IgD-negative memory B cell (primary cell): ENCODE results near the gene PKN3. TPM values are rescaled to one million over a fixed set of nuclear protein-coding genes. Genes with fewer than 3 reads are reported as not detected.

Experiments
- H3K27ac Mint-ChIP-seq, 3 donors: one replicate each; pipeline ENCODE4 v1.8.0; 2020 to 2022; ENCODE audit warnings: mild to moderate bottlenecking in 3 of 3, mixed read lengths in 3 of 3, moderate library complexity in 1 of 3
- H3K27me3 Mint-ChIP-seq: one replicate; pipeline ENCODE4 v1.8.0; 2021; ENCODE audit warnings: mixed read lengths
- H3K36me3 Mint-ChIP-seq: one replicate; pipeline ENCODE4 v1.8.0; 2020; ENCODE audit warnings: mild to moderate bottlenecking, mixed read lengths
- H3K4me1 Mint-ChIP-seq, 3 donors: one replicate each; pipeline ENCODE4 v1.8.0; 2020 to 2022; ENCODE audit warnings: mixed read lengths in 3 of 3, mild to moderate bottlenecking in 1 of 3
- H3K4me3 Mint-ChIP-seq, 4 donors: one replicate each; pipeline ENCODE4 v1.8.0; 2020 to 2022; ENCODE audit warnings: mild to moderate bottlenecking in 4 of 4, mixed read lengths in 4 of 4, moderate library complexity in 3 of 4
- H3K9me3 Mint-ChIP-seq, 3 donors: one replicate each; pipeline ENCODE4 v1.8.0; 2020 to 2021; ENCODE audit warnings: mixed read lengths in 3 of 3, mild to moderate bottlenecking in 1 of 3
- polyA plus RNA-seq: library from polyadenylated mRNA; unstranded; fragments of 300-500 nt; fragmentation: Illumina TruSeq; gene quantifications from one replicate; pipeline ENCODE4 v1.2.3, GENCODE V29; 2021

The PKN3 gene
- polyA plus RNA-seq, 1 donor from 2014 or later: 0.11 TPM

DNA sequence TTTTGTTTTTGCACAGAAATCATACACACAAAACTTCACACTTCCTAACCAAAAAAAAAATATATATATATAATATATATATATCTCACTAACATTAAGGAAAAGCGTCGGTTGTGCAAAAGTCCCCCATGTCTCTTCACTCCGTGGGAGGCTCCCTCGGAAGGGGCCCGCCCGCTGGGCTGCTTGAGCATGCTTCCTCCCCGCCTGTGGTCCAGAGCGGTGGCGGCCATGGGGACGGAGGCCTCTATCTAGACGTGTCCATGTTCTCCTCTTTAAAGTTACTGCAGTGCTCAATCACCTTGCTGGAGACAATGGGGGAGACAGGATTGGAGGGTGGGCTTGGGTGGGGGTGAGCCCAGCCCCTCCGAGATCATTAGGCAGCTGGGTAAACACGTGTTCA lies 28.8 kb downstream of the PKN3 start:
- Mint-ChIP-seq H3K27ac (peak overlapping the region in 1 of 3 donors; percentile 71), H3K9me3 (no peaks in the 10 kb centered on the region), H3K27me3 (no peaks in the 10 kb centered on the region), H3K4me1 (no peaks in the 10 kb centered on the region), H3K4me3 (no peak overlapping the region), H3K36me3 (peaks cover 4% of the 10 kb centered on the region)

- no peaks in the 10 kb centered on the region for H3K27me3 Mint-ChIP-seq
- no peaks in the 10 kb centered on the region for H3K9me3 Mint-ChIP-seq
- no peaks in the 10 kb centered on the region for H3K4me1 Mint-ChIP-seq
- H3K36me3 Mint-ChIP-seq: peaks cover 4% of the 10 kb centered on the region
- no peak overlapping the region for H3K27ac Mint-ChIP-seq
- no peak overlapping the region for H3K4me3 Mint-ChIP-seq
Measured at GRCh38 chr9:128731691-128732090, 29.4 kb downstream of the PKN3 start.

DNA sequence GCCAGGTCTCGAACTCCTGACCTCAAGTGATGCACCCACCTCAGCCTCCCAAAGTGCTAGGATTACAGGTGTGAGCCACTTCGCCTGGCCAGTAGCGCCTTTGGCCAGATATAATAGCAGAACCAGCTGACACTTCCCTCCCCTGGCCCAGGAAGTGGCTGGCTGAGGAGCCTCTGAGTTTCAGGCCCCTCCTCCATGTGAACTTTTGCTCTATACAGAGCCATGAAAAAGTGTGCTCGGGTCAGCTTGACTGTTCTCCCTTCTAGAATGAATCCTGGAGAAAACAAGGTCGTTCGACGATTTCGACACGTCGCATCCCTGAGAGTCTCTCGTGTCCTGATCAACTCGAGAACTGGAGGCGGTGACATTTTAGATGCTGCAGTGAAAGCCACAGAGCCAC lies 30.3 kb downstream of the PKN3 start:
- Mint-ChIP-seq H3K27me3 (no peaks in the 10 kb centered on the region), H3K4me3 (no peak overlapping the region), H3K27ac (no peak overlapping the region), H3K4me1 (peaks cover 0 to 1% (median 0%) of the 10 kb centered on the region in 3 donors), H3K36me3 (peaks cover 4% of the 10 kb centered on the region), H3K9me3 (no peaks in the 10 kb centered on the region)

DNA sequence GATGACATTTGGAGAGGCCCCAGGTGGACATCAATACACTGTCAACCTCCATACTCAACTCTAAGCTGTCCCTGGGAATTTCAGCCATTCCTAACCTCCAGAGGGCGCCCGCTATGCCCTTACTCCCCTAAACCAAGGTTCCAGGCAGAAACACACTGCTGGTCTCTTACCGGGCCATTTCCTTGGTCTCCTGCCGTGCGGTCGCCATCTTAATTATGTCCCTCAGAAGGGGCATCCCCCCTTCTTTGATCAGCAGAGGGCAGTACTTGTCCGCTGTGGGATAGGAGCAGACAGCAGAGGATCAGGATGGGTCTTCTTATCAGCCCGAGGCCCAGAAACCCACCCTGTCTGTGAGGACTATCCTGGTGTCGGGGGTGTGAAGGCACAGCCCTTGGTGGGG lies 31.0 kb downstream of the PKN3 start:
- Mint-ChIP-seq H3K9me3 (no peaks in the 10 kb centered on the region), H3K27me3 (no peaks in the 10 kb centered on the region), H3K4me1 (peaks cover 0 to 1% (median 0%) of the 10 kb centered on the region in 3 donors), H3K27ac (no peak overlapping the region), H3K4me3 (no peak overlapping the region), H3K36me3 (peaks cover 4% of the 10 kb centered on the region)

GRCh38 chr9:128735373-128735772 lies 33.1 kb downstream of the PKN3 start:
- peaks cover 4% of the 10 kb centered on the region for H3K36me3 Mint-ChIP-seq
- H3K9me3 Mint-ChIP-seq: no peaks in the 10 kb centered on the region
- H3K27ac Mint-ChIP-seq: no peak overlapping the region
- no peak overlapping the region for H3K4me3 Mint-ChIP-seq
- H3K27me3 Mint-ChIP-seq: no peaks in the 10 kb centered on the region
- peaks cover 0 to 1% (median 0%) of the 10 kb centered on the region in 3 donors for H3K4me1 Mint-ChIP-seq

GRCh38 chr9:128742401-128742800 lies 40.1 kb downstream of the PKN3 start:
- no peak overlapping the region for H3K27ac Mint-ChIP-seq
- no peak overlapping the region for H3K4me3 Mint-ChIP-seq

GRCh38 chr9:128743421-128743820 lies 41.1 kb downstream of the PKN3 start:
- Mint-ChIP-seq H3K36me3 (no peaks in the 10 kb centered on the region), H3K27me3 (no peaks in the 10 kb centered on the region), H3K4me1 (no peaks in the 10 kb centered on the region), H3K9me3 (no peaks in the 10 kb centered on the region), H3K27ac (no peak overlapping the region), H3K4me3 (no peak overlapping the region)

More at GRCh38 chr9:128742401-128742800, 40.1 kb downstream of the PKN3 start:
- Mint-ChIP-seq H3K4me1 (no peaks in the 10 kb centered on the region), H3K36me3 (no peaks in the 10 kb centered on the region), H3K9me3 (no peaks in the 10 kb centered on the region), H3K27me3 (no peaks in the 10 kb centered on the region)

- Mint-ChIP-seq H3K4me1 (no peaks in the 10 kb centered on the region), H3K9me3 (no peaks in the 10 kb centered on the region), H3K36me3 (peaks cover 2% of the 10 kb centered on the region), H3K27ac (no peak overlapping the region), H3K4me3 (no peak overlapping the region), H3K27me3 (no peaks in the 10 kb centered on the region)
Measured at GRCh38 chr9:128747241-128747640, 44.9 kb downstream of the PKN3 start.

GRCh38 chr9:128750926-128751595 lies 48.8 kb downstream of the PKN3 start:
- Mint-ChIP-seq H3K36me3 (peaks cover 5% of the 10 kb centered on the region), H3K9me3 (no peaks in the 10 kb centered on the region), H3K27ac (no peak overlapping the region), H3K4me1 (no peaks in the 10 kb centered on the region), H3K27me3 (no peaks in the 10 kb centered on the region), H3K4me3 (no peak overlapping the region)

GRCh38 chr9:128753627-128754026 lies 51.3 kb downstream of the PKN3 start:
- Mint-ChIP-seq H3K9me3 (no peaks in the 10 kb centered on the region), H3K4me1 (peaks cover 0 to 4% (median 0%) of the 10 kb centered on the region in 3 donors), H3K4me3 (no peak overlapping the region), H3K27me3 (no peaks in the 10 kb centered on the region), H3K27ac (no peak overlapping the region), H3K36me3 (peaks cover 5% of the 10 kb centered on the region)

DNA sequence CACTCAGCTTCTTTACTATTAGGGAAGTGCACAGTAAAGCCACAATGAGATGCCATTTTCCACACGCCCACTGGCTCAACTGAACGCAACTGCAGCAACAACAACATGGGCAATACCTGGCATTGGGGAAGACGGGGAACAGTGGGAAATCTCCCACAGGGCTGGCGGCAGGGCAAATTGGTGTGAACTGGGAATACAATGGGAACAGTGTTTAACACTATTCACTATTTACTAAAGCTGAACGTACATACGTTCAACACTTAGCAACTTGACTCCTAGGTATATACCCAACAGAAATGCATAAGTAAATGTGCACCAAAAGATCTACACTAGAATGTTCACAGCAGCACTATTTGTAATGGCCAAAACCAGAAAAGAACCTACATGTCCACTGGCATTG lies 55.3 kb downstream of the PKN3 start:
- H3K4me3 Mint-ChIP-seq: no peak overlapping the region
- no peak overlapping the region for H3K27ac Mint-ChIP-seq
- no peaks in the 10 kb centered on the region for H3K27me3 Mint-ChIP-seq
- peaks cover 3% of the 10 kb centered on the region for H3K36me3 Mint-ChIP-seq
- no peaks in the 10 kb centered on the region for H3K9me3 Mint-ChIP-seq
- peaks cover 0 to 4% (median 2%) of the 10 kb centered on the region in 3 donors for H3K4me1 Mint-ChIP-seq

DNA sequence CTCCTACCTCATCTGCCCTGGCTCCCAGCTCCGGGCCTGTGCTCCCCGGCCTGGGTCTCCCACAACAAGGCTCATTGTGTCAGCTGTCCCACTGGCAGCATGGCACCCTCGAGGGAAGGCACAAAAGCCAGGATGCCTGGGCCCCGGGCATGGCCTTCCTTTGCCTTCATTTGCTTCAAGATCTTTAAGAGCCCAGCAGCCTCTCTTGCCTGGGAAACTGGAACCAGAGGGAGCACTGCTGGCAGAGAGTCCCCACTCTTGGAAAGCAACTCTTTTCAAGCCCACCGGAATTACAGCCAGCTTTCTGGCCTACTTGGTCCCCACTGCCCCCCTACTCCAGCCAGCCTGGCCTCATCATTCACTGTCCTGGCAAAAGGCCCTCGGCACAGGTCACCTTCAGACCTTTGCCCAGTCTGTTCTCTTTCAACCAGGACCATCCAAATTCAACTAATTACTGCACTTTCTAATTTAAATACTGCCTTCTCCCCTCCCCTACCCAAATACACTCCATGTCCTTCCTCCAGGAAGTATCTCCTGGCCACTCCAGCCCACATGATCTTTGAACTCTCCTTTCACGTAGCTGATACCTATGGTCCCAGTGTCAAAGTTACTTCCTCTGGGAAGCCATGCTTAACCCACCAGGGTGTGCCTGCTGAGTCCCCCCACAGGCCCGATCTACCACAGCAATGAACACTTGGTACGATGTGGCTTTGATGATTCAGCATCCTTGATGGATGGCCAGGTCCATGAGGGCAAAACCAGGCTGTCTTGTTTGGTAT lies 60.6 kb downstream of the PKN3 start:
- Mint-ChIP-seq H3K4me1 (peaks cover 3 to 5% (median 4%) of the 10 kb centered on the region in 3 donors), H3K27ac (peak overlapping the region in 1 of 3 donors; percentile 16), H3K27me3 (no peaks in the 10 kb centered on the region)

DNA sequence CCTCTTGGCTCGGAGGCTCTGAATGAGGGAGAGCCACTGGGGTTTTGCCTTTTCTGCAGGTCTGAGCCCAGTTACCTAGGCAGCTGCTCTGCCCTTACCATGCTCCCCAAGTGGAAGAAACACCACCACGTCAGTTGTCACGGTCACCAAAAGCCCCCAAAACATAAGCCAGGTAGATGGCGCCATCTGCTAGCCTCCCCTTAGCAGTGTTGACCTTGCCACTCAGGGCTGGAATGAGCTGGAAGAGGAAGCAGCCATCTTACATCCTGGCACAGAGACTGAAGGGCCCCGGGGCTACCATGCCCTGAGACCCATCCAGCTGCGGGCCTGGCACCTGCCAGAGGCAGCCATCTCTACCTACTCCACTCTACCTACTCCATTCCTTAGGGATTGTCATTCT lies 62.1 kb downstream of the PKN3 start:
- Mint-ChIP-seq H3K4me3 (peak overlapping the region in 1 of 4 donors; percentile 32), H3K36me3 (no peaks in the 10 kb centered on the region), H3K27ac (no peak overlapping the region)

More for the DNA sequence above, 60.6 kb downstream of the PKN3 start:
- Mint-ChIP-seq H3K4me3 (no peak overlapping the region), H3K36me3 (no peaks in the 10 kb centered on the region), H3K9me3 (no peaks in the 10 kb centered on the region)

DNA sequence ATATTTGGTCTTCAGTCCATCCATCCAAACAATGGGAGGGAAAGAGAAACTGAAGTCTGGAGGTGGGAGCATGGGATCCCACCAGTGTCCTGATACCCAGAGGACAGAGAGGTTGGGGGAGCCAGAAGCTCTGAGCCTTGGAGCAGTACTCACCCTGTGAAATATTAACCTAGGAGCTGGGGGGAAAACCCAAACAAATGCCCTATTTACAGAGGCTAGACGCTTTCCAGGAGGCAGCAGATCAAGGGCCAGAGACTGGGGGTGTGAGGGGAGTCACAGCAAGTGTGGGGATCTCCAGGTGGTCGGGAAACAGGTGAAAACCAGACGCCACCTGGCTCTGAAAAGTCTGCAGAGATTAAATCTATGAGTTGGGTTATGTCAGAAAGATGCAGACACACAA lies 63.2 kb downstream of the PKN3 start:
- Mint-ChIP-seq H3K4me3 (no peak overlapping the region), H3K27ac (no peak overlapping the region), H3K9me3 (no peaks in the 10 kb centered on the region), H3K4me1 (peaks cover 7 to 13% (median 10%) of the 10 kb centered on the region in 3 donors), H3K27me3 (peaks cover 1% of the 10 kb centered on the region), H3K36me3 (no peaks in the 10 kb centered on the region)

More for the DNA sequence above, 62.1 kb downstream of the PKN3 start:
- H3K27me3 Mint-ChIP-seq: no peaks in the 10 kb centered on the region
- H3K9me3 Mint-ChIP-seq: no peaks in the 10 kb centered on the region
- peaks cover 1 to 10% (median 5%) of the 10 kb centered on the region in 3 donors for H3K4me1 Mint-ChIP-seq

- peak overlapping the region in 1 of 3 donors; percentile 99 for H3K27ac Mint-ChIP-seq
- no peaks in the 10 kb centered on the region for H3K36me3 Mint-ChIP-seq
- H3K27me3 Mint-ChIP-seq: peaks cover 1% of the 10 kb centered on the region
- H3K9me3 Mint-ChIP-seq: no peaks in the 10 kb centered on the region
- H3K4me1 Mint-ChIP-seq: peaks cover 12 to 26% (median 15%) of the 10 kb centered on the region in 3 donors
- peak overlapping the region in 2 of 4 donors; percentile 9 to 98 for H3K4me3 Mint-ChIP-seq
Measured at GRCh38 chr9:128768606-128769005, 66.3 kb downstream of the PKN3 start.
